Astrocyte (in vitro differentiated cells and primary cell): ENCODE data around the gene NOC2L. TPM values are rescaled to one million over a fixed set of nuclear protein-coding genes. Genes with fewer than 3 reads are reported as not detected.

Experiments used
- DNase-seq: peaks from one replicate; pipeline ENCODE4 v3.0.0-alpha.2; 2010; ENCODE audit warnings: low read depth
- FAIRE-seq: peaks from 2 replicates; lab custom pipeline; 2011; peaks lifted over from hg19 to GRCh38; lab: Jason Lieb, UNC
- H2AFZ ChIP-seq: 2 replicates; pipeline ENCODE4 v1.6.0; 2012; ENCODE audit warnings: low read depth, low read length, inconsistent platforms
- H3K27ac ChIP-seq: 2 replicates; pipeline ENCODE4 v1.5.1; 2011; ENCODE audit warnings: low read depth, low read length, inconsistent platforms
- H3K27me3 ChIP-seq: 2 replicates; pipeline ENCODE4 v1.6.0; 2011; ENCODE audit warnings: low read length, inconsistent platforms; ENCODE audit not compliant: insufficient read depth
- H3K36me3 ChIP-seq: 2 replicates; pipeline ENCODE4 v1.5.1; 2011; ENCODE audit warnings: low read length, inconsistent platforms; ENCODE audit not compliant: insufficient read depth
- H3K4me1 ChIP-seq: 2 replicates; pipeline ENCODE4 v1.5.1; 2011; ENCODE audit warnings: low read length, inconsistent platforms; ENCODE audit not compliant: insufficient read depth
- H3K4me2 ChIP-seq: 2 replicates; pipeline ENCODE4 v1.6.0; 2012; ENCODE audit warnings: low read length, inconsistent platforms
- H3K4me3 ChIP-seq: 2 replicates; pipeline ENCODE4 v1.5.1; 2011; ENCODE audit warnings: low read depth, mild to moderate bottlenecking, low read length, inconsistent platforms; ENCODE audit not compliant: insufficient read depth
- H3K79me2 ChIP-seq: 2 replicates; pipeline ENCODE4 v1.6.0; 2012; ENCODE audit warnings: mild to moderate bottlenecking, low read length, inconsistent platforms; ENCODE audit not compliant: insufficient read depth
- H3K9ac ChIP-seq: 2 replicates; pipeline ENCODE4 v1.6.0; 2012; ENCODE audit warnings: mild to moderate bottlenecking, low read length, inconsistent platforms
- H3K9me3 ChIP-seq: 2 replicates; pipeline ENCODE4 v1.5.1; 2012; ENCODE audit warnings: low read depth, mild to moderate bottlenecking, low read length, inconsistent platforms; ENCODE audit not compliant: insufficient read depth
- H4K20me1 ChIP-seq: 2 replicates; pipeline ENCODE4 v1.6.0; 2012; ENCODE audit warnings: low read length, inconsistent platforms; ENCODE audit not compliant: insufficient read depth
- H3K27ac Mint-ChIP-seq: one replicate; pipeline ENCODE4 v1.8.0; 2021; ENCODE audit warnings: mild to moderate bottlenecking, mixed read lengths; ENCODE audit not compliant: unreplicated experiment
- H3K27me3 Mint-ChIP-seq: one replicate; pipeline ENCODE4 v1.8.0; 2021; ENCODE audit warnings: low read depth, mixed read lengths; ENCODE audit not compliant: unreplicated experiment
- H3K36me3 Mint-ChIP-seq: one replicate; pipeline ENCODE4 v1.8.0; 2021; ENCODE audit warnings: low read depth, mixed read lengths; ENCODE audit not compliant: unreplicated experiment
- H3K4me1 Mint-ChIP-seq: one replicate; pipeline ENCODE4 v1.8.0; 2021; ENCODE audit warnings: low read depth, mixed read lengths; ENCODE audit not compliant: unreplicated experiment
- H3K4me3 Mint-ChIP-seq: one replicate; pipeline ENCODE4 v1.8.0; 2021; ENCODE audit warnings: mild to moderate bottlenecking, moderate library complexity, mixed read lengths; ENCODE audit not compliant: unreplicated experiment
- H3K9me3 Mint-ChIP-seq: one replicate; pipeline ENCODE4 v1.8.0; 2021; ENCODE audit warnings: mild to moderate bottlenecking, mixed read lengths; ENCODE audit not compliant: unreplicated experiment
- EZH2 ChIP-seq: IDR thresholded peaks from 2 replicates; pipeline ENCODE4 v1.6.1; 2012; ENCODE audit warnings: mild to moderate bottlenecking, low read length, inconsistent platforms; ENCODE audit not compliant: insufficient read depth
- total RNA-seq: library from RNA; stranded (reverse); gene quantifications from 2 replicates; pipeline ENCODE4 v1.2.1, GENCODE V29; 2021
- TF ChIP-seq, protein P1 (sequence below): IDR thresholded peaks from 2 replicates; pipeline ENCODE4 v1.5.1; 2011; ENCODE audit warnings: low read depth, mild to moderate bottlenecking, inconsistent platforms, low read length, moderate library complexity; ENCODE audit not compliant: insufficient read depth

NOC2L gene
- total RNA-seq, 1 donor from 2014 or later, result 91.4 TPM

DNA sequence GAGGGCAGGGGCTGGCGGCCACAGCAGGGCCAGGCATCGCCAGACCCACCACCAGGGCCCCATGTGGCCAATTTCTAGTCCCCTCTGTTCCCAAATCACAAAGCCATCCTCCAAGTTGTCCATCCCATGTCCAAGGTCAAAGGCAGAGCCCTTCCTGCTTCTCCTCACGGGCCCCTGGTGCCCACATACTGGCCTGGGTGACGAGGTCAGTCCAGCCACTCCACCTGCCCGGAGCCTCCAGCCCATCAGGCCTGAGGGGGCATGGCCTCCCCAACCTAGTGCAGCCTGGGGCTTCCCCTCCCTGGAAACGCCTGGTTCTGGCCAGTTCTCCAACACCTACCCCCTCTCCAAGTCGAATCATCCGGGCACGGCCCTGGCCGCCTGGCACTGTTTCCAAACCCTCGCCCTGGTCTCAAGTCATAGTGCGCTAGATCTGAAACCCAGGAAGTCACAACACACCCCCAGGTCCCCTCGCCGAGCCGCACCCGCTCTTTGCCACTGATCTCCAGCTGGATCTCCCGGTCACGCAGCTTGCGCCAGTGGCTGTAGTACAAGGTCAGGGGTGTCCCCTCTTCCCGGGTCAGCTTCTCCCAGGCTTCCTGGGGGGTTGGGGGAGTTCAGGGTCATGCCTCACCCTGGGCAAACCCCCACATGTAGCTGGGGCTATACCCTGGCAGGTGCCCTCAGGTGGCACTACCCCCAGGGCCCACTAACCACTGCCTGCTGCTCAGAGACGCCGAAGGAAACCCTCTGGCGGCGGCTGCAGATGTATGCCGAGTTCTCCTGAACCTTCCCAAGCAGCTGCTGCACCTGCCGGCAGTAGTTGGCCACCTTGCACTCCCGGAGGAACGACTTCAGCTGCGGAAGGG, 13.1 kb downstream of the NOC2L start:
- DNase-seq (no peak), FAIRE-seq (no peak)
- Histone ChIP-seq H3K9me3 (no peaks in the 10 kb centered on the region), H3K4me2 (no peak overlapping the region), H3K4me1 (peaks cover 23% of the 10 kb centered on the region), H3K27ac (no peak overlapping the region), H3K79me2 (peaks cover 4% of the 10 kb centered on the region), H3K9ac (no peak overlapping the region), H3K27me3 (no peaks in the 10 kb centered on the region), H4K20me1 (peaks cover 50% of the 10 kb centered on the region), H3K36me3 (peaks cover 6% of the 10 kb centered on the region), H2AFZ (no peak overlapping the region), H3K4me3 (no peak overlapping the region)
- peaks cover 4% of the 10 kb centered on the region for H3K4me1 Mint-ChIP-seq
- H3K27ac Mint-ChIP-seq, result no peak overlapping the region
- H3K9me3 Mint-ChIP-seq, result no peaks in the 10 kb centered on the region
- no peak for TF ChIP-seq EZH2
- TF ChIP-seq, protein P1, sequence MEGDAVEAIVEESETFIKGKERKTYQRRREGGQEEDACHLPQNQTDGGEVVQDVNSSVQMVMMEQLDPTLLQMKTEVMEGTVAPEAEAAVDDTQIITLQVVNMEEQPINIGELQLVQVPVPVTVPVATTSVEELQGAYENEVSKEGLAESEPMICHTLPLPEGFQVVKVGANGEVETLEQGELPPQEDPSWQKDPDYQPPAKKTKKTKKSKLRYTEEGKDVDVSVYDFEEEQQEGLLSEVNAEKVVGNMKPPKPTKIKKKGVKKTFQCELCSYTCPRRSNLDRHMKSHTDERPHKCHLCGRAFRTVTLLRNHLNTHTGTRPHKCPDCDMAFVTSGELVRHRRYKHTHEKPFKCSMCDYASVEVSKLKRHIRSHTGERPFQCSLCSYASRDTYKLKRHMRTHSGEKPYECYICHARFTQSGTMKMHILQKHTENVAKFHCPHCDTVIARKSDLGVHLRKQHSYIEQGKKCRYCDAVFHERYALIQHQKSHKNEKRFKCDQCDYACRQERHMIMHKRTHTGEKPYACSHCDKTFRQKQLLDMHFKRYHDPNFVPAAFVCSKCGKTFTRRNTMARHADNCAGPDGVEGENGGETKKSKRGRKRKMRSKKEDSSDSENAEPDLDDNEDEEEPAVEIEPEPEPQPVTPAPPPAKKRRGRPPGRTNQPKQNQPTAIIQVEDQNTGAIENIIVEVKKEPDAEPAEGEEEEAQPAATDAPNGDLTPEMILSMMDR, result no peak
- no peak overlapping the region for H3K4me3 Mint-ChIP-seq
- peaks cover 13% of the 10 kb centered on the region for H3K36me3 Mint-ChIP-seq
- peaks cover 2% of the 10 kb centered on the region for H3K27me3 Mint-ChIP-seq

DNA sequence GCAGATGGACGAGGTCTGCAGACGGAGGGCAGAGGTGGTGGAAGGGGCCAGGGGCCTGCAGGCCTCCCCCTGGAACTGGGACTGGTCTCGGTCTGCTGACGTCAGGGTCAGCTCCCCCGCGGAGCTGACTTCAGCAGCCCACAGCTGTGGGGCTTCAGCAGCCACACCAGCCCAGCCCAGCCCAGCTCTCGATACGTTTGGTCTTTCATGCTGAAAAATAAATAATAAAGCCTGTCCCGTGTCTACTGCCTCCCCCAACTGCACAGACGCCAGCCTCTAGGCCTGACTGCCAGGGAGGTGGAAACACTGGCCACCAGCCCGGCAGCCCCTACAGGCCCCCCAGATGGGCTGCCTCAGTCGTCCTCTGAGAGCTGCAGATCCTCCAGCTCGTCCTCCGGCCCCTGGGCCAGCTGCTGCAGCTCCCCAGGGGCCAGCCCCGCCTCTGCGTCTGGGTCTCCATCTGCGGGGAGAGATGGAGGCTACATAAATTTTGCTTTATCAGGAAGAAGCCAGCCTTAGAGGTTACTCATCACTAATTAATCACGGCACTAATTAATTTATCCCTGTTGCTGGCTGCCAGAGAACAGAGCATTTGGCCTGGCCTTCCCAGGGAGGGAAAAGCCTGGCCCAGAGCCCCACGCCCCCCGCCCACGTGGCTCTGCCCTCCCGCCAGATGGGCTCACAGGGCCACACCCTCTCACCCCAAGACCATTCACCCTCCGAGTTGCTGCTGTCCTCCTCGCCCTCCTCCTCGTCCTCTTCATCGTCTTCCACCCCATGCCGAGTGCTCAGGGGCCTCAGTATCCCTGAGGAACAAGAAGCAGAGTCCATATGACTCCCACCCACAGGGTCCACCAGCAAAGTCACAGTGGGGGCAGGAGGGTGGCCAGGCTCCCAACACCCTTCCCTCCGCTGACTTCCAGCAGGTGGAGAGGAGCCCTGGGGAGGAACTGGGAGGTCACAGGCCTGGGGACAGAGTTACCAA, 14.4 kb downstream of the NOC2L start:
- no peak overlapping the region for H3K9ac ChIP-seq
- H3K9me3 Mint-ChIP-seq, result no peaks in the 10 kb centered on the region
- H2AFZ ChIP-seq, result no peak overlapping the region
- H3K4me3 Mint-ChIP-seq, result no peak overlapping the region
- H3K9me3 ChIP-seq, result no peaks in the 10 kb centered on the region
- H3K27me3 ChIP-seq, result no peaks in the 10 kb centered on the region
- no peak overlapping the region for H3K27ac Mint-ChIP-seq
- peaks cover 37% of the 10 kb centered on the region for H4K20me1 ChIP-seq
- H3K4me2 ChIP-seq, result peak overlapping the region; percentile 33
- DNase-seq, result peak; percentile 54
- no peak overlapping the region for H3K27ac ChIP-seq
- H3K4me1 ChIP-seq, result peaks cover 35% of the 10 kb centered on the region
- H3K79me2 ChIP-seq, result no peaks in the 10 kb centered on the region
- peaks cover 4% of the 10 kb centered on the region for H3K4me1 Mint-ChIP-seq
- H3K4me3 ChIP-seq, result no peak overlapping the region
- H3K36me3 ChIP-seq, result peaks cover 3% of the 10 kb centered on the region
- no peak for TF ChIP-seq EZH2
- TF ChIP-seq, protein P1, result no peak
- FAIRE-seq, result no peak
- peaks cover 2% of the 10 kb centered on the region for H3K27me3 Mint-ChIP-seq
- H3K36me3 Mint-ChIP-seq, result peaks cover 11% of the 10 kb centered on the region
